C4-2B (cell line): ENCODE results near the gene CCDC90B.

Experiments used
- CTCF ChIP-seq: fragments of 450-650 bp; conservative IDR thresholded peaks from 2 replicates; pipeline ENCODE4 v1.5.1; 2017; ENCODE audit warnings: mild to moderate bottlenecking
- ZFX ChIP-seq: fragments of 450-650 bp; IDR thresholded peaks from 2 replicates; pipeline ENCODE4 v1.6.1; 2017

GRCh38 chr11:83299681-83300080, 13.5 kb upstream of the CCDC90B start:
- no peak for TF ChIP-seq CTCF
- TF ChIP-seq ZFX, result no peak
